Esophagus squamous epithelium (tissue), 5 donors: ENCODE results near the gene AOPEP. TPM values are rescaled to one million over a fixed set of nuclear protein-coding genes. Genes with fewer than 3 reads are reported as not detected.

Source experiments
- DNase-seq: peaks from one replicate; lab custom pipeline; 2025; lab: John Stamatoyannopoulos, UW
- H3K27ac ChIP-seq, 4 donors: fragments of 200-600 bp; sonication (generic); one replicate each; pipeline ENCODE4 v1.5.1; 2016 to 2019; ENCODE audit warnings: mild to moderate bottlenecking in 1 of 4
- H3K27me3 ChIP-seq, 4 donors: fragments of 200-600 bp; sonication (generic); 1 replicate in 3 of 4; 2 replicates in 1 of 4; pipeline versions ENCODE4 v1.5.1 to v1.6.0; 2017 to 2021; ENCODE audit warnings: antibody characterized with exemption in 1 of 4
- H3K36me3 ChIP-seq, 3 donors: fragments of 200-600 bp; sonication (generic); one replicate each; pipeline ENCODE4 v1.5.1; 2016 to 2019
- H3K4me1 ChIP-seq, 3 donors: fragments of 200-600 bp; sonication (generic); one replicate each; pipeline ENCODE4 v1.5.1; 2017 to 2019
- H3K4me3 ChIP-seq, 4 donors: fragments of 200-600 bp; sonication (generic); 1 replicate in 3 of 4; 2 replicates in 1 of 4; pipeline ENCODE4 v1.5.1; 2016 to 2019; ENCODE audit warnings: mild to moderate bottlenecking in 2 of 4, moderate library complexity in 1 of 4
- H3K9me3 ChIP-seq, 3 donors: fragments of 200-600 bp; sonication (generic); one replicate each; pipeline ENCODE4 v1.5.1; 2016 to 2019
- POLR2A ChIP-seq, 4 donors: fragments of 450-650 bp; IDR thresholded peaks; one replicate each; pipeline ENCODE4 v1.6.1; 2017; ENCODE audit warnings: antibody characterized with exemption in 4 of 4, mild to moderate bottlenecking in 4 of 4, moderate library complexity in 3 of 4
- WGBS, 2 donors: methylation state at CpG; one replicate each; pipeline ENCODE4 v1.1.5; 2018; 5-methylcytosine and 5-hydroxymethylcytosine counted together
- intact Hi-C: fragments of 100-400 bp; cut with DNase I; formaldehyde crosslinking; loops from one replicate; pipeline ENCODE4 v1.15.0; 2022
- total RNA-seq, 4 donors: library from RNA; depleted of rRNA; stranded (reverse); fragments of >200 nt; gene quantifications; one replicate each; pipeline ENCODE4 v1.1.0, GENCODE V29; 2016
- TF ChIP-seq, protein P1 (sequence below), 6 experiments: fragments of 450-650 bp in 4 of 6; fragments of 200-600 bp in 2 of 6; sonication (generic) in 2 of 6; IDR thresholded peaks; one replicate each; pipeline ENCODE4 v1.5.1; 2016 to 2019; ENCODE audit warnings: antibody characterized with exemption in 6 of 6, mild to moderate bottlenecking in 4 of 6, moderate library complexity in 4 of 6
- donor health status: DM: yes; HTN: yes; CAD: no.

Gene AOPEP
- total RNA-seq, 4 donors from 2014 or later, result 101 to 300 (median 115) TPM

DNA sequence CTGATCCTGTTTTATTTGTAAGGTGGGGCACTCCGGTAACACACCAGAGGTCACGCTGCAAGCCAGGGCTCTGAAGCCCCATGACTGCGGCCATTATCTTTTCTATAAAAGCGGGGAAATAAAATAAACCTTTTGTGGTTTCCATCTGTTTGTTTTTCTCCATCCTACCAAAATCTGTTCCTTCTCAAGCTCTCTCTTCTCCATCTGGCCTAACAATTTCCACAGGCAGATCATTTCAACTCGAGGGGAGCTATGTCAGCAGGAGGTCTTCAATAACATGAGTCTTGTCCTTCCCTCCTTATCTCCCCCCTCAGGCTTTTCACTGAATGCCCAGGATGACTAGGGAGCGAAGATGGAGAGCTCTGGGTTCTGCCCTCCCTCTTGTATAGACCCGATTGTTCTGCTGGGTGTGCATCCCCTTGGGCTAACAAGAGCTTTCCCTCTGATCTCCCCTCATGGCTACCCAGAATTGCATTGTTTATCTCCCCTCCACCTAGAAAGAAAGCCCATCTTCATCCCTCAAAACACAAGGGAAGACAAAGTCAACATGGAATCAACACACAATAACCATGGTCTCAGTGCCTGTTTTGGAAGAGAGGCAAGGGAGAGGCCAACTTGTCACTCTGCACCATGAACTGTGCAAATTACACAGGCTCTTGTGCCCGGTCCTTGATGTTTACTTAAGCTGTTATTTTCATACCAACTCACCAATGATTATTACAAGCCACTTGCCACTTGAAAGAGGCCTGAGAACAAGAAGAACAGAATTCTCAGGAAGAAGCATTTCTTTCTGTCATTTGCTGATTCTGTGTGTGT is 403.2 kb downstream of the AOPEP start:
- H3K4me1 ChIP-seq, result peaks cover 8 to 72% (median 27%) of the 10 kb centered on the region in 3 donors
- TF ChIP-seq POLR2A (IDR thresholded peaks at IDR 0.05), result no peak
- TF ChIP-seq, protein P1, sequence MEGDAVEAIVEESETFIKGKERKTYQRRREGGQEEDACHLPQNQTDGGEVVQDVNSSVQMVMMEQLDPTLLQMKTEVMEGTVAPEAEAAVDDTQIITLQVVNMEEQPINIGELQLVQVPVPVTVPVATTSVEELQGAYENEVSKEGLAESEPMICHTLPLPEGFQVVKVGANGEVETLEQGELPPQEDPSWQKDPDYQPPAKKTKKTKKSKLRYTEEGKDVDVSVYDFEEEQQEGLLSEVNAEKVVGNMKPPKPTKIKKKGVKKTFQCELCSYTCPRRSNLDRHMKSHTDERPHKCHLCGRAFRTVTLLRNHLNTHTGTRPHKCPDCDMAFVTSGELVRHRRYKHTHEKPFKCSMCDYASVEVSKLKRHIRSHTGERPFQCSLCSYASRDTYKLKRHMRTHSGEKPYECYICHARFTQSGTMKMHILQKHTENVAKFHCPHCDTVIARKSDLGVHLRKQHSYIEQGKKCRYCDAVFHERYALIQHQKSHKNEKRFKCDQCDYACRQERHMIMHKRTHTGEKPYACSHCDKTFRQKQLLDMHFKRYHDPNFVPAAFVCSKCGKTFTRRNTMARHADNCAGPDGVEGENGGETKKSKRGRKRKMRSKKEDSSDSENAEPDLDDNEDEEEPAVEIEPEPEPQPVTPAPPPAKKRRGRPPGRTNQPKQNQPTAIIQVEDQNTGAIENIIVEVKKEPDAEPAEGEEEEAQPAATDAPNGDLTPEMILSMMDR (IDR thresholded peaks at IDR 0.05), result no peak
- WGBS, 2 donors, result 81 to 83% methylated on average over 7 to 8 of the region's 8 CpGs
- H3K27ac ChIP-seq, result peak overlapping the region in 3 of 4 donors; percentile 17 to 64 (median 50)
- DNase-seq, result no peak
- no peaks in the 10 kb centered on the region for H3K36me3 ChIP-seq
- no peaks in the 10 kb centered on the region for H3K27me3 ChIP-seq
- intact Hi-C loops, result loop anchor here (5.0 kb wide), 2 partner anchors 347 to 452 kb away; no protein-coding TSS in a partner anchor
- no peaks in the 10 kb centered on the region for H3K9me3 ChIP-seq
- no peak overlapping the region for H3K4me3 ChIP-seq

DNA sequence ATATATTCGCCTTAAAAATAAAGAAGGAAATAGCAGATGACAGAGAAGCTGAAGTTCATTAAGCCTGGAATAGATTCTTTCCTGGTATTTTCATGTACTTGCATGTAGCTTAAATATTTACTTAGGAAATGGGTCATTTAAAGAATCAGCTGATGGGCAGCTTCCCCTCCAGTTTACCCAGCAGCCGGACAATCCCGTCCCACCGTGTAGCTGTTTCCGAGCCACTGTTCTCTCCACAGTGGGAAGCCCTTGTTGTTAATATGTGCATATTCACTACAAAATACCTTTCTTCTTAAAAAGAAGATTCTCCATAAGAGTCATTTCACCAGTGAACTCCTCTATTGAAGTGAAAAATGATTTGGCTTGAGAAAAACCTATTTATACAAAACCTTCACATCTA is 404.0 kb downstream of the AOPEP start:
- TF ChIP-seq, protein P1 (IDR thresholded peaks at IDR 0.05), result no peak
- no peak for TF ChIP-seq POLR2A (IDR thresholded peaks at IDR 0.05)

DNA sequence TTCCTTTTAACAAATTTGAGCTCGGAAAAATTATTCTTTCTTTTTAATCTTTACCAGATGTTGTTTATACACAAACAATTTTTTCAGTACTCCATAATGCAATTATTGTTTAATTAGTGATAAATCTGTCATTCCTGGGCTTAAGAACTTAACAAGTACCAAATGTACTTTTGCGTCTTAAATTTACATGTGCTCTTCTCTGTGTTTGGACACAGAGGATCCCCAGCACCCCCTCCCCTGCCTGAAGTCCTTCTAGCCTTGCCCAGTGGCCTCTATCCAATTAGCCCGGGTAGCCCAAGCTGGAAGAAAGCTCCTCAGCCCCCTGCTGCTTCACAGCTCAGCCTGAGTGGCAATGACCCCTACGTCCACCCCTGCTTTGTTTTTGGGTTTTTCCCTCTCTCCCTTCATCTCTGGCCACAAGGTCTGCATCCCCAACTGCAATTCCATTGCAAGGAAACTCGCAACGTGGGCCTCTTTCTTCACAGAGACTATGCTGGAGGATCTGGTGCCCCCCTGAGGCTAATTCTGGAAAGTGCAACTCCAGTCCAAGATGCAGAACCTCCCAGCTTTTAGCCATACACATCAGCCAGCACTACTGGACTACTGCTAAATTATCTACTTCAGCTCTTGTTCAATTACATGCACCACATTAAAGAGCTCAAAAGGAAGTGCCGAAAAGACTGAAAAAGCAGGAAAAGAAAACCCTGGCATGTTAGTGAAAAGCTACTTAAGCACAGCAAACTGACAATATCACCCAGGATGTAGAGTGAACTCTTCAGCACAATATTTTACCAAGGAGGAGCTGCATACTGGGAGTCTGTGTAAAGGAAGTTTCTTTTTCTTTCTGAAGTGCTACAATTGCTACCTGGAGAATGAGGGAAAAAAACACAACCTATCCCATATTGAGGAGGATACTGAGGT is 404.8 kb downstream of the AOPEP start:
- peaks cover 7 to 56% (median 14%) of the 10 kb centered on the region in 3 donors for H3K4me1 ChIP-seq
- no peaks in the 10 kb centered on the region for H3K9me3 ChIP-seq
- no peak for TF ChIP-seq POLR2A (IDR thresholded peaks at IDR 0.05)
- TF ChIP-seq, protein P1 (IDR thresholded peaks at IDR 0.05), result peak; percentile 58 to 84 (median 76)
- DNase-seq, result no peak
- H3K36me3 ChIP-seq, result no peaks in the 10 kb centered on the region
- no peaks in the 10 kb centered on the region for H3K27me3 ChIP-seq
- no peak overlapping the region for H3K4me3 ChIP-seq
- 23 to 25% methylated on average over 6 to 7 of the region's 7 CpGs for WGBS, 2 donors
- peak overlapping the region in 3 of 4 donors; percentile 46 to 64 (median 50) for H3K27ac ChIP-seq
- intact Hi-C loops, result loop anchor here (5.0 kb wide), 1 partner anchor 454 kb away; no protein-coding TSS in a partner anchor

More for the DNA sequence above, 404.0 kb downstream of the AOPEP start:
- H3K27me3 ChIP-seq, result no peaks in the 10 kb centered on the region
- H3K9me3 ChIP-seq, result no peaks in the 10 kb centered on the region
- peaks cover 7 to 64% (median 22%) of the 10 kb centered on the region in 3 donors for H3K4me1 ChIP-seq
- no peak for DNase-seq
- H3K36me3 ChIP-seq, result no peaks in the 10 kb centered on the region
- intact Hi-C loops, result loop anchor here (5.0 kb wide), 1 partner anchor 453 kb away; no protein-coding TSS in a partner anchor
- WGBS, 2 donors, result 63 to 69% methylated on average over 5 of the region's 5 CpGs
- no peak overlapping the region for H3K4me3 ChIP-seq
- H3K27ac ChIP-seq, result peak overlapping the region in 3 of 4 donors; percentile 18 to 64 (median 50)

DNA sequence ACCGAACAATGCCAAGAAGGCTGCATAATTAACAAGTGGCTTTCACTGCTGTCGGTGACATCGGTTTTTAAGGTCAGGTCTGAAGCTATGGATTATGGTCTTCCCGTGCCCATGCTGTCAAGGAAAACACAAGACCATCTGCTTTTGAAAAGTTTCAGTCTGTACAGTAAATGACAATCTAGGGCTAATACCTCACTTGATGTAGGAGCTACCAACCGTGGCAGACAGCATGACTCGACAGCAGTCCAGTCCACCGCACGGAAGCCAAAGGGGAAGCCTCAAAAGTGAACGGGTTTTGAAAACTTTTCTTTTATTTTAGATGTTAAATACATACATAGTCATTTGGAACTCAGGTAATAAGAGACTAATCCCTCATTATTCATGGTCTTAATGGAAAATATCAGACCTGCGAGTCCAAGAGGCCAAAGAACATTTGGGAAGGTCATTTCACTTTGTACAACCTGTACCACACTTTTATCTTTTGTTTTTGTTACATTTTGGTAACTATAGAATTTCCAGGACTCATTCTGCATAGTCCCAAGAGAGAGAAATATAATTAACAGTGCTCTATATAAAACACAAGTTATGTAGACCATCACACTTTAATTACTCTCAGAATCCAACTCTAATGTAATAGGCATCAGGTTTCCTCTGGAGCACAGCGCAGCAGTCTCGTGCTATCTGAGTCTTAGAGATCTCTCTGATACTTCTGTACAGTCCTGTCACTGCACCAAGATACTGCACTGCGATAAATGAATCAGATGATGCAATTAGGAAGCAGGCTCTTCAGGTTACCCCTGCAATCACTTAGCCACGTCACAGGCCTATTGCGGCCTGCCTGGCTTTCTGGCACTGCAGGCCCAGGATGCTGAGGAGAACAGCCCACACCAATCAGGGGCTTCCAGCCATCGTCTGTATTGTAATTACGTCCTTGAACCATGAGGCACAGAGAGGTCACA is 406.1 kb downstream of the AOPEP start:
- no peaks in the 10 kb centered on the region for H3K27me3 ChIP-seq
- H3K4me1 ChIP-seq, result peaks cover 0 to 42% (median 6%) of the 10 kb centered on the region in 3 donors
- WGBS, 2 donors, result 66 to 78% methylated on average over 16 to 17 of the region's 17 CpGs
- H3K36me3 ChIP-seq, result no peaks in the 10 kb centered on the region
- no peak for DNase-seq
- H3K9me3 ChIP-seq, result no peaks in the 10 kb centered on the region
- TF ChIP-seq POLR2A (IDR thresholded peaks at IDR 0.05), result no peak
- TF ChIP-seq, protein P1 (IDR thresholded peaks at IDR 0.05), result no peak
- H3K4me3 ChIP-seq, result no peak overlapping the region
- intact Hi-C loops, result loop anchor here (5.0 kb wide), 1 partner anchor 455 kb away; no protein-coding TSS in a partner anchor
- H3K27ac ChIP-seq, result peak overlapping the region in 3 of 4 donors; percentile 50 to 64 (median 51)
